ENCODE results near the gene SUMO3.

Gene SUMO3

DNA sequence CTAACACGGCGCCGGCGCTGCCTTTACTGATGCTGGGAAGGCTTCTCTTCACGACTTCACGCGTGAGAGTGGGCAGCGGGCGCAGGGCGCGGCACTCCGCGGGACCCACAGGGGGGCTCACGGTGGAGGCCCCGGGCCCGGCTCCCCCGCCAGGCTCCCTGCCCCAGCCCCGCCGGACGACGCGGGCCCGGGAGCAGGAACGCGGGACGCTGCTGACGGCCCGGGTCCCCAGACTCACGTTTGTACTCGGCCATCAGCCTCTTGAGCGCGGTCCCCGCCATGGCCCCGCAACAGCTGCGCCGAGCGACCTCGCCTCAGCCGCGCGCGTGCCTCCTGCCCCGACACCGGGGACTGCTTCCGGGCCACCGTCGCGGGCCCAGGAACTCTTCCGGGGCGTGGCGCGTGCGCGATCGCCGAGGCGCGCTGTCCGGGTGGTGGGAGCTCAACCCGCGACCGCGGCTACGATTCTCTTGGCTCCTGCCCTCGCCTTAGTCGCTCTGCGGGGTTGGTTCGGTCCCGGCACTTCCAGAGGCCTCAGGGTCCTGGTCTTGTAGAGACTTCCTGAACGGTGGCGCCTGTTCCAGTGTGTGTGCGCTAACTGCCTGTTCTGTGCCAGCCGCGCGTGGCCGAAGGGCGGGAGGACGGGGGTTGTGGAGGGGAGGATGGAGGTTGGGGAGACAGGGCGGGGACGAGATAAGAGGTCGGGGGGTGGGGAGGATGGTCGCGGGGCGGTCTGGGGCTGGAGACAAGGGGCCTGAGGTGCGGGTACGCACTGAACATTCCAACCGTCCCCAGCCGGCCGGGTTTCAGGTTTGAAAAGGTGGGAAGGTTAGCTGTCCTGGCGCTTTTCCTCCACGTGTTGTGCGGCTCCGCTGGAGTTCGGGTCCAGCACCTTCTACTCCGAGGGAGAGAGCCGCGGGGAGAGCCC, 16.1 kb downstream of the SUMO3 start, which contains the start of gene UBE2G2:
TSS of gene UBE2G2 (minus strand) at position 353 of the 928 bp plus-strand sequence. CDS start at position 281, 72 bp downstream.
- TF ChIP-seq CTCF (IDR thresholded peaks at IDR 0.05; ENCODE audit: low read length) (no peak), EZH2 (IDR thresholded peaks at IDR 0.05; ENCODE audit: borderline replicate concordance, low read length) (no peak)
- peaks cover 65% of the 10 kb centered on the region for H3K36me3 ChIP-seq (ENCODE audit: insufficient read depth, low read length)
- peak within 1 kb of the TSS; percentile 32 for H3K27ac ChIP-seq (ENCODE audit: low read depth, low read length, poor library complexity, severe bottlenecking)
- no peaks in the 10 kb centered on the region for H3F3A ChIP-seq (ENCODE audit: insufficient read depth, low read length)
- peak within 1 kb of the TSS; percentile 90 for H3K9ac ChIP-seq (ENCODE audit: low read length)
- no peaks in the 10 kb centered on the region for H3K9me2 ChIP-seq (ENCODE audit: low read depth, low read length)
- H3K4me3 ChIP-seq (ENCODE audit: low read depth, low read length, poor library complexity, severe bottlenecking), result peak within 1 kb of the TSS; percentile 85
- peak within 1 kb of the TSS; percentile 86 for H3K4me2 ChIP-seq (ENCODE audit: low read length)
- no peaks in the 10 kb centered on the region for H3K9me3 ChIP-seq (ENCODE audit: low read length)
- peaks cover 45% of the 10 kb centered on the region for H3K79me2 ChIP-seq (ENCODE audit: insufficient read depth, low read length)
- H3K4me1 ChIP-seq (ENCODE audit: insufficient read depth, low read length, severe bottlenecking), result peaks cover 30% of the 10 kb centered on the region
- no peak within 1 kb of the TSS for H2AFZ ChIP-seq (ENCODE audit: low read length)
- H4K20me1 ChIP-seq (ENCODE audit: insufficient read depth, low read length), result no peaks in the 10 kb centered on the region
- H3K27me3 ChIP-seq (ENCODE audit: insufficient read depth, low read length), result no peaks in the 10 kb centered on the region

DNA sequence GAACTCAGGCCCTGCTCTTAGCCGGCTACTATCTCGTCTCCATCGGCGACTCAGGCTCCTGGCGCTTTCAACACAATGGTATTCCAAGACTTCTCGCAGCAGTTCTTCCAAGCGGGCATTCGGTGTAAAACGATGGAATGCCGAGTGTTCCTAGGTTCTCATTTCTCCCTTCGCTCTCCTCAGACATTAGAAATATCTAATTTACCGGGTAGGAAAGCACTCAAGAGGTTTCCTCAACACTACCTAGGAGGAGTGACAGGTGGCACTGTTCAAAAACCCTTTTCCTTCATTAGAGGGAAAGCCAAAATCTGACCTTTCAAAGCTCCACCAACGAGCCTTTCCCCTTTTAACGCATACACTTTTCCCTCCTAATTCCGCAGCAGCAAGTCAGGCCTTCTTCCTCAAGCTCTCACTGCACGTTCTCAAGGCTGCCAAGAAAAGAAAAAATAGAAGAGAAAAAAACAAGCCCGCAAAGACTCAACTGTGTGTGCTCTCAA, 16.8 kb downstream of the SUMO3 start:
- Histone ChIP-seq H3K36me3 (ENCODE audit: insufficient read depth, low read length) (peaks cover 65% of the 10 kb centered on the region), H2AFZ (ENCODE audit: low read length) (no peak overlapping the region), H3K27me3 (ENCODE audit: insufficient read depth, low read length) (no peaks in the 10 kb centered on the region), H3K4me1 (ENCODE audit: insufficient read depth, low read length, severe bottlenecking) (peaks cover 30% of the 10 kb centered on the region), H3K79me2 (ENCODE audit: insufficient read depth, low read length) (peaks cover 52% of the 10 kb centered on the region), H3F3A (ENCODE audit: insufficient read depth, low read length) (no peaks in the 10 kb centered on the region), H3K27ac (ENCODE audit: low read depth, low read length, poor library complexity, severe bottlenecking) (peak overlapping the region; percentile 32), H3K4me2 (ENCODE audit: low read length) (peak overlapping the region; percentile 86), H3K9me3 (ENCODE audit: low read length) (no peaks in the 10 kb centered on the region), H3K4me3 (ENCODE audit: low read depth, low read length, poor library complexity, severe bottlenecking) (peak overlapping the region; percentile 85), H3K9me2 (ENCODE audit: low read depth, low read length) (no peaks in the 10 kb centered on the region), H4K20me1 (ENCODE audit: insufficient read depth, low read length) (no peaks in the 10 kb centered on the region), H3K9ac (ENCODE audit: low read length) (peak overlapping the region; percentile 90)
- TF ChIP-seq CTCF (IDR thresholded peaks at IDR 0.05; ENCODE audit: low read length), result peak; percentile 56
- no peak for TF ChIP-seq EZH2 (IDR thresholded peaks at IDR 0.05; ENCODE audit: borderline replicate concordance, low read length)

DNA sequence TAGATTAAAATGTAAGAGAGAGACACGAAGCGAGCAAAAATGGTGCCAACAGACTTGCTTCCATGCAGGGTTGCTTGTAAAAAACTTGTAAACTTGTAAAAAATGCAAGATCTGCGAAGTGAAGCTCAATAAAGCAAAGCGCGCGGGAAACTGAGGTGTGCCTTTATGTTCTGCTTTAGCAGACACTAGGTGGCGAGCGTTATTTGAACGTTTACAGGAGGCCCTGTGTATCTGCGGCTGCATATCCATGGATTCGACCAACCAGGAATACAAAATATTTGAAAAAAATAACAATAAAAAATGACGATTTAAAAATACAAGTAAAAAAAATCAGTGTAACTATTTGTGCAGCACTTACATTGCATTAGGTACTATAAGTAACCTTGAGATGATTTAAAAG, 17.8 kb downstream of the SUMO3 start:
- H3K27ac ChIP-seq (ENCODE audit: low read depth, low read length, poor library complexity, severe bottlenecking), result no peak overlapping the region

More for the DNA sequence above, 17.8 kb downstream of the SUMO3 start:
- Histone ChIP-seq H3K9me2 (ENCODE audit: low read depth, low read length) (no peaks in the 10 kb centered on the region), H2AFZ (ENCODE audit: low read length) (no peak overlapping the region), H3K79me2 (ENCODE audit: insufficient read depth, low read length) (peaks cover 61% of the 10 kb centered on the region), H4K20me1 (ENCODE audit: insufficient read depth, low read length) (no peaks in the 10 kb centered on the region), H3K4me1 (ENCODE audit: insufficient read depth, low read length, severe bottlenecking) (peaks cover 30% of the 10 kb centered on the region), H3K4me2 (ENCODE audit: low read length) (peak overlapping the region; percentile 86), H3K27me3 (ENCODE audit: insufficient read depth, low read length) (no peaks in the 10 kb centered on the region), H3K4me3 (ENCODE audit: low read depth, low read length, poor library complexity, severe bottlenecking) (peak overlapping the region; percentile 85), H3K9ac (ENCODE audit: low read length) (peak overlapping the region; percentile 90), H3F3A (ENCODE audit: insufficient read depth, low read length) (no peaks in the 10 kb centered on the region), H3K9me3 (ENCODE audit: low read length) (no peaks in the 10 kb centered on the region), H3K36me3 (ENCODE audit: insufficient read depth, low read length) (peaks cover 58% of the 10 kb centered on the region)
- TF ChIP-seq EZH2 (IDR thresholded peaks at IDR 0.05; ENCODE audit: borderline replicate concordance, low read length) (no peak), CTCF (IDR thresholded peaks at IDR 0.05; ENCODE audit: low read length) (peak; percentile 76)

All from OCI-LY1 (cell line).